Stimulated activated CD8-positive, alpha-beta memory T cell treated with anti-CD3 and anti-CD28 coated beads, Interleukin-4, amount 100 ng/mL, for 4 hours (primary cell): ENCODE results near the gene MTHFD2L.
"Not testable (repeated sequence)": the region's sequence is repeated elsewhere in the genome, so short reads cannot be mapped to it uniquely, and the experiment has no call there.

Experiments
- DNase-seq, 2 donors: peaks; one replicate each; pipeline ENCODE4 v3.0.0-alpha.2; 2020; ENCODE audit warnings: low read depth in 2 of 2, low spot score in 1 of 2

The MTHFD2L gene

GRCh38 chr4:74157561-74158465, at the start of gene MTHFD2L:
MTHFD2L (plus strand) TSS chr4:74158118; CDS start chr4:74158139, 21 bp downstream.
- peak; percentile 49 to 72 for DNase-seq

GRCh38 chr4:74108457-74109115, 49.3 kb upstream of the MTHFD2L start:
- DNase-seq: no peak

- no peak for DNase-seq
Measured at GRCh38 chr4:74109116-74109869, 48.6 kb upstream of the MTHFD2L start.

- no peak for DNase-seq
Measured at GRCh38 chr4:74109870-74110605, 47.9 kb upstream of the MTHFD2L start.

- DNase-seq: no peak
Measured at GRCh38 chr4:74110670-74111069, 47.2 kb upstream of the MTHFD2L start.

GRCh38 chr4:74111306-74111975, 46.5 kb upstream of the MTHFD2L start:
- no peak for DNase-seq

GRCh38 chr4:74111990-74112389, 45.9 kb upstream of the MTHFD2L start:
- DNase-seq: no peak

GRCh38 chr4:74112399-74113105, 45.4 kb upstream of the MTHFD2L start:
- no peak for DNase-seq

GRCh38 chr4:74114234-74114633, 43.7 kb upstream of the MTHFD2L start:
- DNase-seq: no peak

GRCh38 chr4:74117024-74117534, 40.8 kb upstream of the MTHFD2L start:
- no peak for DNase-seq

GRCh38 chr4:74118600-74119338, 39.1 kb upstream of the MTHFD2L start:
- no peak for DNase-seq

GRCh38 chr4:74120086-74120485, 37.8 kb upstream of the MTHFD2L start:
- DNase-seq: no peak

- no peak for DNase-seq
Measured at GRCh38 chr4:74121643-74122579, 36.0 kb upstream of the MTHFD2L start.

- DNase-seq: no peak
Measured at GRCh38 chr4:74123065-74123728, 34.7 kb upstream of the MTHFD2L start.

GRCh38 chr4:74125029-74125428, 32.9 kb upstream of the MTHFD2L start:
- no peak for DNase-seq

- no peak for DNase-seq
Measured at GRCh38 chr4:74127745-74128144, 30.2 kb upstream of the MTHFD2L start.

GRCh38 chr4:74130843-74131242, 27.1 kb upstream of the MTHFD2L start:
- not testable (repeated sequence) for DNase-seq
